HepG2 (cell line): ENCODE results near the gene ZDHHC7. TPM values are rescaled to one million over a fixed set of nuclear protein-coding genes. Genes with fewer than 3 reads are reported as not detected.

Experiments
- ARID4A ChIP-seq: sonication (generic); formaldehyde crosslinking; IDR thresholded peaks from 2 replicates; pipeline ENCODE4 v1.5.0; 2020; ENCODE audit warnings: mild to moderate bottlenecking, missing genetic modification reagents, borderline replicate concordance
- ASH2L ChIP-seq: fragments of 300-600, 200-600 bp; sonication (generic); IDR thresholded peaks from 2 replicates; pipeline ENCODE4 v1.7.0; 2017; ENCODE audit warnings: low read depth, mild to moderate bottlenecking, moderate library complexity, mixed read lengths, low read length; ENCODE audit not compliant: insufficient read length
- CBX2 ChIP-seq, 2 experiments: fragments of 200-600 bp in 1 of 2; sonication (generic); formaldehyde crosslinking in 1 of 2; IDR thresholded peaks; 2 replicates each; pipeline versions ENCODE4 v1.7.0 to v1.8.1; 2018 to 2022; ENCODE audit warnings: low read depth in 2 of 2, low read length in 1 of 2, mild to moderate bottlenecking in 1 of 2, missing genetic modification reagents in 1 of 2
- HNRNPL ChIP-seq: fragments of 200-400 bp; formaldehyde crosslinking; IDR thresholded peaks from 2 replicates; pipeline ENCODE4 v1.6.1; 2017; ENCODE audit warnings: mild to moderate bottlenecking, low read depth, low read length
- HNRNPUL1 ChIP-seq: fragments of 200-400 bp; formaldehyde crosslinking; IDR thresholded peaks from 2 replicates; pipeline ENCODE4 v1.6.1; 2017; ENCODE audit warnings: low read depth, mild to moderate bottlenecking, low read length, moderate library complexity
- JUN ChIP-seq: sonication (generic); formaldehyde crosslinking; IDR thresholded peaks from 2 replicates; pipeline ENCODE4 v1.4.0; 2020; ENCODE audit warnings: mild to moderate bottlenecking, missing genetic modification reagents
- KDM2A ChIP-seq: sonication (generic); formaldehyde crosslinking; IDR thresholded peaks from 2 replicates; pipeline ENCODE4 v1.4.0; 2020; ENCODE audit warnings: low read depth, missing genetic modification reagents, borderline replicate concordance
- KLF9 ChIP-seq: IDR thresholded peaks from 2 replicates; pipeline ENCODE4 v1.6.1; 2016; ENCODE audit warnings: low read depth
- MXI1 ChIP-seq: IDR thresholded peaks from 3 replicates; pipeline ENCODE4 v1.6.1; 2012; ENCODE audit warnings: low read depth, low read length, inconsistent platforms, borderline replicate concordance
- NR2F1 ChIP-seq, 2 experiments: fragments of 450-650 bp in 1 of 2; formaldehyde crosslinking in 1 of 2; IDR thresholded peaks; 2 replicates each; pipeline versions ENCODE4 v1.5.0 to v1.6.1; 2016 to 2020; ENCODE audit warnings: mild to moderate bottlenecking in 1 of 2, missing compliant biosample characterization in 1 of 2, missing genetic modification reagents in 1 of 2, moderate library complexity in 1 of 2
- SIN3A ChIP-seq: IDR thresholded peaks from 2 replicates; pipeline ENCODE4 v1.6.1; 2011; ENCODE audit warnings: low read depth, mild to moderate bottlenecking, control low read depth, low read length, borderline replicate concordance
- SIN3B ChIP-seq: fragments of 150-350 bp; IDR thresholded peaks from 2 replicates; pipeline ENCODE4 v1.6.1; 2014; ENCODE audit warnings: low read length
- SNRNP70 ChIP-seq: fragments of 200-400 bp; formaldehyde crosslinking; IDR thresholded peaks from 2 replicates; pipeline ENCODE4 v1.6.1; 2017; ENCODE audit warnings: mild to moderate bottlenecking, low read depth, low read length, moderate library complexity
- TOE1 ChIP-seq: sonication (generic); formaldehyde crosslinking; IDR thresholded peaks from 2 replicates; pipeline ENCODE4 v1.4.0; 2020; ENCODE audit warnings: mild to moderate bottlenecking, missing genetic modification reagents
- ZBTB42 ChIP-seq: sonication (generic); formaldehyde crosslinking; IDR thresholded peaks from 2 replicates; pipeline ENCODE4 v1.5.0; 2020; ENCODE audit warnings: mild to moderate bottlenecking, missing genetic modification reagents
- ZBTB46 ChIP-seq: sonication (generic); formaldehyde crosslinking; IDR thresholded peaks from 2 replicates; pipeline ENCODE4 v1.4.0; 2020; ENCODE audit warnings: mild to moderate bottlenecking, missing genetic modification reagents, borderline replicate concordance
- ZNF292 ChIP-seq: sonication (generic); formaldehyde crosslinking; IDR thresholded peaks from 2 replicates; pipeline ENCODE4 v1.8.1; 2022; ENCODE audit warnings: mild to moderate bottlenecking, low read depth, missing genetic modification reagents, borderline replicate concordance
- ZNF362 ChIP-seq: sonication (generic); formaldehyde crosslinking; IDR thresholded peaks from 2 replicates; pipeline ENCODE4 v1.4.0; 2020; ENCODE audit warnings: missing genetic modification reagents, mild to moderate bottlenecking, borderline replicate concordance
- ZNF577 ChIP-seq: sonication (generic); formaldehyde crosslinking; IDR thresholded peaks from 2 replicates; pipeline ENCODE4 v1.4.0; 2020; ENCODE audit warnings: mild to moderate bottlenecking, low read depth, missing genetic modification reagents, borderline replicate concordance
- ZNF598 ChIP-seq: sonication (generic); formaldehyde crosslinking; IDR thresholded peaks from 2 replicates; pipeline ENCODE4 v1.5.1; 2020; ENCODE audit warnings: mild to moderate bottlenecking, missing genetic modification reagents, borderline replicate concordance
- ZNF816 ChIP-seq: sonication (generic); formaldehyde crosslinking; IDR thresholded peaks from 2 replicates; pipeline ENCODE4 v1.8.0; 2022; ENCODE audit warnings: missing genetic modification reagents, mild to moderate bottlenecking, borderline replicate concordance
- polyA plus RNA-seq, 8 experiments: library from polyadenylated mRNA; depleted of rRNA in 3 of 8; stranded (reverse) in 7 of 8; unstranded in 1 of 8; fragments of >200 nt; fragmentation: Illumina TruSeq in 4 of 8; extraction: Trizol in 4 of 8; gene quantifications; 2 replicates each; pipeline versions ENCODE4 v1.2.1 to v1.2.3, GENCODE V29; 2011 to 2016; ENCODE audit warnings: low read depth in 4 of 8, missing spikeins in 1 of 8, mixed read lengths in 1 of 8; ENCODE audit not compliant: insufficient read depth in 1 of 8
- total RNA-seq, 5 experiments: library from RNA; depleted of rRNA; stranded (reverse); fragments of >200 nt; fragmentation: Illumina TruSeq; extraction: Trizol; gene quantifications; 2 replicates each; pipeline ENCODE4 v1.2.3, GENCODE V29; 2016; ENCODE audit warnings: low read depth in 1 of 5

ZDHHC7 gene
- total and polyA plus RNA-seq, 2 of the 13 experiments (the other 11 are each of a cell fraction or from before 2014, with no cell fraction given) = 46.8 to 67.6 TPM

GRCh38 chr16:84976644-84977400 is 34.5 kb downstream of the ZDHHC7 start (continued):
- TF ChIP-seq ARID4A (peak; percentile 56; the same call in 1 of the 2 replicates), ZNF577 (no peak), ZNF362 (no peak), JUN (CRISPR knock-in tag) (0 out of 2 replicates have a peak, but pooled peaks have one; percentile 28), ZBTB46 (no peak), TOE1 (CRISPR knock-in tag) (no peak), HNRNPL (no peak), ZNF816 (CRISPR knock-in tag) (no peak), KDM2A (CRISPR knock-in tag) (peak; percentile 61), SIN3A (peak; percentile 48; the same call in 1 of the 2 replicates), CBX2 (IDR thresholded peaks at IDR 0.05; ENCODE audit: low read depth, low read length) (no peak), CBX2 (CRISPR knock-in tag; IDR thresholded peaks at IDR 0.05; ENCODE audit: low read depth) (no peak), MXI1 (0 out of 3 replicates have a peak, but pooled peaks have one; percentile 13), ZNF292 (CRISPR knock-in tag) (peak; percentile 67; the same call in 1 of the 2 replicates), HNRNPUL1 (no peak), NR2F1 (CRISPR knock-in tag; IDR thresholded peaks at IDR 0.05) (no peak), ASH2L (peak; percentile 55), KLF9 (CRISPR knock-in tag) (0 out of 2 replicates have a peak, but pooled peaks have one; percentile 17), ZBTB42 (CRISPR knock-in tag) (no peak), SIN3B (no peak), SNRNP70 (no peak), ZNF598 (CRISPR knock-in tag) (no peak)
